ENCODE data around the gene NLK.

Gene NLK

GRCh38 chr17:28159924-28160323 lies 117.4 kb downstream of the NLK start:
- Histone ChIP-seq H3K27me3 (replicated peaks; ENCODE audit: control insufficient read depth, insufficient read depth, low read length, poor library complexity, severe bottlenecking) (no peaks in the 10 kb centered on the region), H3K27ac (ENCODE audit: insufficient read depth, low read length, poor library complexity, severe bottlenecking) (no peak overlapping the region), H3K9me3 (ENCODE audit: control insufficient read depth, low read length) (no peaks in the 10 kb centered on the region), H3K36me3 (ENCODE audit: control insufficient read depth, insufficient read depth, low read length) (no peaks in the 10 kb centered on the region), H3K4me1 (ENCODE audit: control insufficient read depth, insufficient read depth, low read length, poor library complexity, severe bottlenecking) (no peaks in the 10 kb centered on the region), H3K4me3 (ENCODE audit: insufficient read depth, low read depth, low read length, poor library complexity, severe bottlenecking) (no peak overlapping the region)
- no peak for DNase-seq

DNA sequence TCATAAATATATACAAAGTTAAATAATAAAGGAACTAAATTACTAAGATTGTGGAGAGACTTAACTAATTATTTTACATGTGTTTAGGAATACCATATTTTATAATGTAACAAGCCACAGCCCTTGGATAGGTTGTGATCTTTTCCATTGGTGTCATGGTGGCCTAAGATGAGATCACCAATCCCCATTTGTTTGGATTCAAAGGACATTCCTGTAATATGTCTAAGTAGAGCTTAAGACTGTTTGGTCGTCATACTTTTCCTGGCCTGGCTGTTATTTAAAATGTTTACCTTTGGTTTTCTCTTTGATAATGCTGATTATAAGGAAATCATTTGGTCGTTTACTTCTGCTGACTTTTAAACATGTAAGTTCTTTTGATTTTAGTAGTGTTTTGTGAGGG lies 118.1 kb downstream of the NLK start:
- Histone ChIP-seq H3K4me3 (ENCODE audit: insufficient read depth, low read depth, low read length, poor library complexity, severe bottlenecking) (no peak overlapping the region), H3K27me3 (replicated peaks; ENCODE audit: control insufficient read depth, insufficient read depth, low read length, poor library complexity, severe bottlenecking) (no peaks in the 10 kb centered on the region), H3K27ac (ENCODE audit: insufficient read depth, low read length, poor library complexity, severe bottlenecking) (no peak overlapping the region), H3K4me1 (ENCODE audit: control insufficient read depth, insufficient read depth, low read length, poor library complexity, severe bottlenecking) (no peaks in the 10 kb centered on the region), H3K9me3 (ENCODE audit: control insufficient read depth, low read length) (no peaks in the 10 kb centered on the region), H3K36me3 (ENCODE audit: control insufficient read depth, insufficient read depth, low read length) (no peaks in the 10 kb centered on the region)
- no peak for DNase-seq

DNA sequence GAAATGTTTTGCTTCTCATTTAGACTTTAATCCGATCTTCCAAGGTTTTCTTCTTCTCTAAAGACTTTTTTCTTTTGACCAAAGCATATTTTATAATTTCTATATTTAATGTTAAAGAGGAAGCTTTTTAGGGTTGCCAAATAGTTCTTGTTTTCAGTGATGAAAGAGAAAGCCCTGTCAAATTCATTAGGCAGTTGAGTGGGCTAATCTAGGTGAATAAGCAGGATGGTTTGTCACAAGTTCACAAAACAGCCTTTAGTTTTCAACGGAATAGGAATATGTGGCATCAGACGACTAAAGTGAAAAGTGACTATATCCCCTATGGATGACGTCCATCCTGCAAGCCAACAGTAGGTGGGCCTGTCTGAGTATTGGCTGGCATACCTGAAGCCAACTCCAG lies 118.8 kb downstream of the NLK start:
- no peaks in the 10 kb centered on the region for H3K36me3 ChIP-seq (ENCODE audit: control insufficient read depth, insufficient read depth, low read length)
- H3K27ac ChIP-seq (ENCODE audit: insufficient read depth, low read length, poor library complexity, severe bottlenecking) = no peak overlapping the region
- H3K9me3 ChIP-seq (ENCODE audit: control insufficient read depth, low read length) = no peaks in the 10 kb centered on the region
- H3K27me3 ChIP-seq (replicated peaks; ENCODE audit: control insufficient read depth, insufficient read depth, low read length, poor library complexity, severe bottlenecking) = no peaks in the 10 kb centered on the region
- H3K4me1 ChIP-seq (ENCODE audit: control insufficient read depth, insufficient read depth, low read length, poor library complexity, severe bottlenecking) = no peaks in the 10 kb centered on the region
- no peak overlapping the region for H3K4me3 ChIP-seq (ENCODE audit: insufficient read depth, low read depth, low read length, poor library complexity, severe bottlenecking)
- DNase-seq = no peak

- peaks cover 5% of the 10 kb centered on the region for H3K36me3 ChIP-seq (ENCODE audit: control insufficient read depth, insufficient read depth, low read length)
- H3K4me1 ChIP-seq (ENCODE audit: control insufficient read depth, insufficient read depth, low read length, poor library complexity, severe bottlenecking) = no peaks in the 10 kb centered on the region
- DNase-seq = no peak
- no peaks in the 10 kb centered on the region for H3K27me3 ChIP-seq (replicated peaks; ENCODE audit: control insufficient read depth, insufficient read depth, low read length, poor library complexity, severe bottlenecking)
- no peak overlapping the region for H3K4me3 ChIP-seq (ENCODE audit: insufficient read depth, low read depth, low read length, poor library complexity, severe bottlenecking)
- no peak overlapping the region for H3K27ac ChIP-seq (ENCODE audit: insufficient read depth, low read length, poor library complexity, severe bottlenecking)
- H3K9me3 ChIP-seq (ENCODE audit: control insufficient read depth, low read length) = no peaks in the 10 kb centered on the region
These were observed 124.0 kb downstream of the NLK start for GRCh38 chr17:28166478-28166877.

- Histone ChIP-seq H3K9me3 (ENCODE audit: control insufficient read depth, low read length) (no peaks in the 10 kb centered on the region), H3K4me3 (ENCODE audit: insufficient read depth, low read depth, low read length, poor library complexity, severe bottlenecking) (no peak overlapping the region), H3K27me3 (replicated peaks; ENCODE audit: control insufficient read depth, insufficient read depth, low read length, poor library complexity, severe bottlenecking) (no peaks in the 10 kb centered on the region), H3K36me3 (ENCODE audit: control insufficient read depth, insufficient read depth, low read length) (peaks cover 5% of the 10 kb centered on the region), H3K4me1 (ENCODE audit: control insufficient read depth, insufficient read depth, low read length, poor library complexity, severe bottlenecking) (no peaks in the 10 kb centered on the region), H3K27ac (ENCODE audit: insufficient read depth, low read length, poor library complexity, severe bottlenecking) (no peak overlapping the region)
- DNase-seq = no peak
These were observed 127.3 kb downstream of the NLK start for GRCh38 chr17:28169621-28170349.

DNA sequence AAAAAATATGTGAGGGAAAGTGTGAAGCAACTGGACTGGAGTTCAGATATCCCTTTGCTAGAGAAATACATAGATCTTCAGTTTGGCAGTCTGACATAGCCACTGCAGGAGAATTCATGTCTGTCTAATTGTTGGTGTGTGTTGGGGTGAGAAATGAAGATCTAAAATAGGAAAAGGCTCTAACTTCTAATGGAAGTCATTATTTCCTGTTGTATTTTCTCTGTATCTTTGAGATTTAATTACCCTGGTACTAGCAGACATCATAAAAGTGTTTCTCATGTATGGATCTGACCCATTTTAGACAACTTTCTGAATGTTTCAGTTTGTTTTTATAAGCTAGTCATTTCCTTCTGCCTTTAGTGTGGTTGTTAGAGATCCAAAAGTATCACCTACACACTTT lies 128.3 kb downstream of the NLK start:
- Histone ChIP-seq H3K9me3 (ENCODE audit: control insufficient read depth, low read length) (no peaks in the 10 kb centered on the region), H3K4me1 (ENCODE audit: control insufficient read depth, insufficient read depth, low read length, poor library complexity, severe bottlenecking) (no peaks in the 10 kb centered on the region), H3K27me3 (replicated peaks; ENCODE audit: control insufficient read depth, insufficient read depth, low read length, poor library complexity, severe bottlenecking) (no peaks in the 10 kb centered on the region), H3K4me3 (ENCODE audit: insufficient read depth, low read depth, low read length, poor library complexity, severe bottlenecking) (no peak overlapping the region), H3K27ac (ENCODE audit: insufficient read depth, low read length, poor library complexity, severe bottlenecking) (no peak overlapping the region), H3K36me3 (ENCODE audit: control insufficient read depth, insufficient read depth, low read length) (peaks cover 5% of the 10 kb centered on the region)
- DNase-seq = no peak

- H3K27me3 ChIP-seq (replicated peaks; ENCODE audit: control insufficient read depth, insufficient read depth, low read length, poor library complexity, severe bottlenecking) = no peaks in the 10 kb centered on the region
- DNase-seq = no peak
- no peak overlapping the region for H3K27ac ChIP-seq (ENCODE audit: insufficient read depth, low read length, poor library complexity, severe bottlenecking)
- H3K4me1 ChIP-seq (ENCODE audit: control insufficient read depth, insufficient read depth, low read length, poor library complexity, severe bottlenecking) = no peaks in the 10 kb centered on the region
- no peak overlapping the region for H3K4me3 ChIP-seq (ENCODE audit: insufficient read depth, low read depth, low read length, poor library complexity, severe bottlenecking)
- peaks cover 5% of the 10 kb centered on the region for H3K36me3 ChIP-seq (ENCODE audit: control insufficient read depth, insufficient read depth, low read length)
- H3K9me3 ChIP-seq (ENCODE audit: control insufficient read depth, low read length) = no peaks in the 10 kb centered on the region
These were observed 130.6 kb downstream of the NLK start for GRCh38 chr17:28173031-28173561.

- DNase-seq = no peak
- Histone ChIP-seq H3K4me1 (ENCODE audit: control insufficient read depth, insufficient read depth, low read length, poor library complexity, severe bottlenecking) (no peaks in the 10 kb centered on the region), H3K27ac (ENCODE audit: insufficient read depth, low read length, poor library complexity, severe bottlenecking) (no peak overlapping the region), H3K9me3 (ENCODE audit: control insufficient read depth, low read length) (no peaks in the 10 kb centered on the region), H3K4me3 (ENCODE audit: insufficient read depth, low read depth, low read length, poor library complexity, severe bottlenecking) (no peak overlapping the region), H3K27me3 (replicated peaks; ENCODE audit: control insufficient read depth, insufficient read depth, low read length, poor library complexity, severe bottlenecking) (no peaks in the 10 kb centered on the region), H3K36me3 (ENCODE audit: control insufficient read depth, insufficient read depth, low read length) (peaks cover 5% of the 10 kb centered on the region)
These were observed 131.3 kb downstream of the NLK start for GRCh38 chr17:28173801-28174200.

DNA sequence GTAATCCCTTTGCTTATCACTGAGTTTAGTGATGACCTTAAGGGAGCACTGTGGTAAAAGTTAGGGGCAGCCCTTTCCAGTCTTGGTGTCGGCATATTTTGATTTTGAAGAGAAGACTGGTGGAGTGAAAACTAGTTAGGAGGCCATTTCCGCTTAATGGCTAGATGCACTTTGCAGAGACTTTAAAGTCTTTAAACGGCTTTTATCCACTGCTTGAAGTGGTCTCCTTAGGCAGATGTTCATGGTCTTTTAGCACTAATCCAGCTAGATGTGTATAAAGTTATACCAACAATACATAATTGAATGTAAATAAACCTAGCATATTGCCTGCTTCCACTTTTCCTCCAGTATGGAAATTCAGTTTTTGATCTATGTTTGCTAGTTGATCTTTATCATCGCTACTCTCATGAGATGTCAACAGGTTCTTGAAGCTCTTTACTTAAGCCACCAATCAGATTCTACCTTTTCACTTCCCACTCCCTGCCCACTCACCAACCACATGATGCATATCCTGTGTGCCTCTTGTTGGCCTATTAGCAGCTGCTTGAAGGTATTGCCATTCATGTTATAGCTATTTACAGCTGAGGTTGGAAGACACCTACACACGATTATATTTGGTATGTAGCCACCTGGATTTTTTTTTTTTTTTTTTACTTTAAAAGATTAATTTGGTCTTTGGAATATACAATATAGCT lies 132.0 kb downstream of the NLK start:
- DNase-seq = no peak
- peaks cover under 1% of the 10 kb centered on the region for H3K36me3 ChIP-seq (ENCODE audit: control insufficient read depth, insufficient read depth, low read length)
- H3K4me1 ChIP-seq (ENCODE audit: control insufficient read depth, insufficient read depth, low read length, poor library complexity, severe bottlenecking) = no peaks in the 10 kb centered on the region
- no peaks in the 10 kb centered on the region for H3K27me3 ChIP-seq (replicated peaks; ENCODE audit: control insufficient read depth, insufficient read depth, low read length, poor library complexity, severe bottlenecking)
- H3K27ac ChIP-seq (ENCODE audit: insufficient read depth, low read length, poor library complexity, severe bottlenecking) = no peak overlapping the region
- H3K4me3 ChIP-seq (ENCODE audit: insufficient read depth, low read depth, low read length, poor library complexity, severe bottlenecking) = no peak overlapping the region
- no peaks in the 10 kb centered on the region for H3K9me3 ChIP-seq (ENCODE audit: control insufficient read depth, low read length)

- H3K36me3 ChIP-seq (ENCODE audit: control insufficient read depth, insufficient read depth, low read length) = no peaks in the 10 kb centered on the region
- H3K4me3 ChIP-seq (ENCODE audit: insufficient read depth, low read depth, low read length, poor library complexity, severe bottlenecking) = no peak overlapping the region
- H3K4me1 ChIP-seq (ENCODE audit: control insufficient read depth, insufficient read depth, low read length, poor library complexity, severe bottlenecking) = no peaks in the 10 kb centered on the region
- no peak overlapping the region for H3K27ac ChIP-seq (ENCODE audit: insufficient read depth, low read length, poor library complexity, severe bottlenecking)
- DNase-seq = no peak
- H3K27me3 ChIP-seq (replicated peaks; ENCODE audit: control insufficient read depth, insufficient read depth, low read length, poor library complexity, severe bottlenecking) = no peaks in the 10 kb centered on the region
- no peaks in the 10 kb centered on the region for H3K9me3 ChIP-seq (ENCODE audit: control insufficient read depth, low read length)
These were observed 134.9 kb downstream of the NLK start for GRCh38 chr17:28177351-28177750.
